K562 (cell line): ENCODE data around the gene DCTN1. TPM values are rescaled to one million over a fixed set of nuclear protein-coding genes. Genes with fewer than 3 reads are reported as not detected.

ENCODE experiments used
- ARHGAP35 ChIP-seq: fragments of 450-650 bp; IDR thresholded peaks from 2 replicates; pipeline ENCODE4 v1.6.1; 2018; ENCODE audit not compliant: partially characterized antibody
- ARID3A ChIP-seq: IDR thresholded peaks from 2 replicates; pipeline ENCODE4 v1.6.1; 2012; ENCODE audit warnings: low read depth, low read length, improper control_type of control experiment, borderline replicate concordance
- BCOR ChIP-seq: fragments of 450-650 bp; IDR thresholded peaks from 2 replicates; pipeline ENCODE4 v1.6.1; 2016
- CC2D1A ChIP-seq: fragments of 450-650 bp; IDR thresholded peaks from 2 replicates; pipeline ENCODE4 v1.6.1; 2017; ENCODE audit warnings: mild to moderate bottlenecking
- ERF ChIP-seq: fragments of 450-650 bp; formaldehyde crosslinking; IDR thresholded peaks from 2 replicates; pipeline ENCODE4 v1.4.0; 2020; ENCODE audit warnings: mild to moderate bottlenecking, mixed read lengths
- FIP1L1 ChIP-seq: fragments of 200-400 bp; formaldehyde crosslinking; IDR thresholded peaks from 2 replicates; pipeline ENCODE4 v1.6.1; 2018; ENCODE audit warnings: mild to moderate bottlenecking, low read depth, low read length; ENCODE audit not compliant: poor library complexity, severe bottlenecking
- FOXJ3 ChIP-seq: sonication (generic); formaldehyde crosslinking; IDR thresholded peaks from 2 replicates; pipeline ENCODE4 v1.4.0; 2020; ENCODE audit warnings: mild to moderate bottlenecking, missing genetic modification reagents
- GTF2A2 ChIP-seq: IDR thresholded peaks from 2 replicates; pipeline ENCODE4 v1.6.1; 2016; ENCODE audit warnings: mild to moderate bottlenecking, missing genetic modification characterization, missing compliant biosample characterization
- IFI16 ChIP-seq: fragments of 250-450 bp; sonication (Bioruptor Pico); IDR thresholded peaks from 2 replicates; pipeline ENCODE4 v2.1.2; 2022; ENCODE audit warnings: mild to moderate bottlenecking, inconsistent platforms
- L3MBTL2 ChIP-seq: fragments of 450-650 bp; IDR thresholded peaks from 2 replicates; pipeline ENCODE4 v1.6.1; 2016; ENCODE audit warnings: mild to moderate bottlenecking, moderate library complexity
- MCM2 ChIP-seq: fragments of 450-650 bp; IDR thresholded peaks from 2 replicates; pipeline ENCODE4 v1.6.1; 2017; ENCODE audit warnings: low read depth, mild to moderate bottlenecking
- NFXL1 ChIP-seq: fragments of 450-650 bp; formaldehyde crosslinking; IDR thresholded peaks from 2 replicates; pipeline ENCODE4 v1.4.0; 2021; ENCODE audit warnings: mild to moderate bottlenecking
- OTX1 ChIP-seq: fragments of 450-650 bp; formaldehyde crosslinking; IDR thresholded peaks from 2 replicates; pipeline ENCODE4 v1.4.0; 2022; ENCODE audit warnings: mild to moderate bottlenecking
- PPARD ChIP-seq: fragments of 250-450 bp; sonication (Bioruptor Pico); IDR thresholded peaks from 2 replicates; pipeline ENCODE4 v1.8.0; 2022; ENCODE audit warnings: inconsistent platforms, mild to moderate bottlenecking, moderate library complexity
- PTTG1 ChIP-seq: fragments of 450-650 bp; IDR thresholded peaks from 2 replicates; pipeline ENCODE4 v1.6.1; 2016; ENCODE audit warnings: low read depth, mild to moderate bottlenecking, missing genetic modification characterization, missing compliant biosample characterization
- SP1 ChIP-seq: sonication (generic); formaldehyde crosslinking; IDR thresholded peaks from 2 replicates; pipeline ENCODE4 v1.8.1; 2022; ENCODE audit warnings: mild to moderate bottlenecking, missing genetic modification reagents
- TFAP4 ChIP-seq: sonication (generic); formaldehyde crosslinking; IDR thresholded peaks from 2 replicates; pipeline ENCODE4 v1.8.0; 2022; ENCODE audit warnings: missing genetic modification reagents, mild to moderate bottlenecking, moderate library complexity, borderline replicate concordance
- U2AF2 ChIP-seq: fragments of 200-400 bp; formaldehyde crosslinking; optimal IDR thresholded peaks from 2 replicates; pipeline ENCODE3; 2017; ENCODE audit warnings: low read depth, mild to moderate bottlenecking, low read length
- ZNF445 ChIP-seq: fragments of 250-450 bp; sonication (Bioruptor Pico); IDR thresholded peaks from 2 replicates; pipeline ENCODE4 v1.4.0; 2020; ENCODE audit warnings: low read depth, mild to moderate bottlenecking, moderate library complexity
- polyA plus RNA-seq, 8 experiments: library from polyadenylated mRNA; depleted of rRNA in 4 of 8; stranded (reverse) in 5 of 8; unstranded in 3 of 8; fragments of >200 nt; fragmentation: Nextera tagmentation in 2 of 8; fragmentation: Illumina TruSeq in 1 of 8; extraction: Ambion mirVana in 2 of 8; extraction: Trizol in 1 of 8; gene quantifications; 2 replicates each; pipeline versions ENCODE4 v1.2.1 to v1.2.3, GENCODE V29; 2011 to 2014; ENCODE audit warnings: inconsistent platforms in 1 of 8, missing spikeins in 1 of 8
- total RNA-seq, 7 experiments: library from RNA; depleted of rRNA in 6 of 7; stranded (reverse); fragments of >200 nt in 6 of 7; fragmentation: Illumina TruSeq in 2 of 7; extraction: Trizol in 2 of 7; gene quantifications; 2 replicates each; pipeline versions ENCODE4 v1.2.1 to v1.2.3, GENCODE V29; 2011 to 2021; ENCODE audit warnings: low replicate concordance in 1 of 7
- TF ChIP-seq, protein P1 (sequence below): fragments of 200-800 bp; sonication (Bioruptor generic); IDR thresholded peaks from 2 replicates; pipeline ENCODE4 v1.6.1; 2017; ENCODE audit warnings: missing genetic modification characterization, missing compliant biosample characterization
- TF ChIP-seq, protein P2 (sequence below): sonication (generic); formaldehyde crosslinking; IDR thresholded peaks from 2 replicates; pipeline ENCODE4 v1.4.0; 2020; ENCODE audit warnings: mild to moderate bottlenecking, missing genetic modification reagents
- TF ChIP-seq, protein P3 (sequence below): fragments of 450-650 bp; IDR thresholded peaks from 2 replicates; pipeline ENCODE4 v1.6.1; 2018; ENCODE audit warnings: mild to moderate bottlenecking, low read depth; ENCODE audit not compliant: partially characterized antibody

DCTN1 gene
- total and polyA plus RNA-seq, 9 of the 15 experiments (the other 6 are each of a cell fraction or from before 2014, with no cell fraction given) = 23.9 to 71.7 (median 45.0) TPM

- TF ChIP-seq, protein P1, sequence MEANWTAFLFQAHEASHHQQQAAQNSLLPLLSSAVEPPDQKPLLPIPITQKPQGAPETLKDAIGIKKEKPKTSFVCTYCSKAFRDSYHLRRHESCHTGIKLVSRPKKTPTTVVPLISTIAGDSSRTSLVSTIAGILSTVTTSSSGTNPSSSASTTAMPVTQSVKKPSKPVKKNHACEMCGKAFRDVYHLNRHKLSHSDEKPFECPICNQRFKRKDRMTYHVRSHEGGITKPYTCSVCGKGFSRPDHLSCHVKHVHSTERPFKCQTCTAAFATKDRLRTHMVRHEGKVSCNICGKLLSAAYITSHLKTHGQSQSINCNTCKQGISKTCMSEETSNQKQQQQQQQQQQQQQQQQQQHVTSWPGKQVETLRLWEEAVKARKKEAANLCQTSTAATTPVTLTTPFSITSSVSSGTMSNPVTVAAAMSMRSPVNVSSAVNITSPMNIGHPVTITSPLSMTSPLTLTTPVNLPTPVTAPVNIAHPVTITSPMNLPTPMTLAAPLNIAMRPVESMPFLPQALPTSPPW (CRISPR knock-in tag) = peak; percentile 72
- TF ChIP-seq ARHGAP35 (no peak), CC2D1A (no peak), OTX1 (CRISPR knock-in tag) (no peak), IFI16 (CRISPR knock-in tag) (no peak), NFXL1 (CRISPR knock-in tag) (no peak), BCOR (no peak), ZNF445 (CRISPR knock-in tag) (no peak), PTTG1 (tag) (no peak), SP1 (CRISPR knock-in tag) (peak; percentile 34; the same call in 1 of the 2 replicates), PPARD (CRISPR knock-in tag) (no peak), GTF2A2 (tag) (no peak), FIP1L1 (no peak), L3MBTL2 (peak; percentile 88), MCM2 (no peak), U2AF2 (no peak), TFAP4 (peak; percentile 70), ERF (CRISPR knock-in tag) (peak; percentile 62; the same call in 1 of the 2 replicates), ARID3A (no peak), FOXJ3 (CRISPR knock-in tag) (no peak)
- TF ChIP-seq, protein P2, sequence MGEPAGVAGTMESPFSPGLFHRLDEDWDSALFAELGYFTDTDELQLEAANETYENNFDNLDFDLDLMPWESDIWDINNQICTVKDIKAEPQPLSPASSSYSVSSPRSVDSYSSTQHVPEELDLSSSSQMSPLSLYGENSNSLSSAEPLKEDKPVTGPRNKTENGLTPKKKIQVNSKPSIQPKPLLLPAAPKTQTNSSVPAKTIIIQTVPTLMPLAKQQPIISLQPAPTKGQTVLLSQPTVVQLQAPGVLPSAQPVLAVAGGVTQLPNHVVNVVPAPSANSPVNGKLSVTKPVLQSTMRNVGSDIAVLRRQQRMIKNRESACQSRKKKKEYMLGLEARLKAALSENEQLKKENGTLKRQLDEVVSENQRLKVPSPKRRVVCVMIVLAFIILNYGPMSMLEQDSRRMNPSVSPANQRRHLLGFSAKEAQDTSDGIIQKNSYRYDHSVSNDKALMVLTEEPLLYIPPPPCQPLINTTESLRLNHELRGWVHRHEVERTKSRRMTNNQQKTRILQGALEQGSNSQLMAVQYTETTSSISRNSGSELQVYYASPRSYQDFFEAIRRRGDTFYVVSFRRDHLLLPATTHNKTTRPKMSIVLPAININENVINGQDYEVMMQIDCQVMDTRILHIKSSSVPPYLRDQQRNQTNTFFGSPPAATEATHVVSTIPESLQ (CRISPR knock-in tag) = 0 out of 2 replicates have a peak, but pooled peaks have one; percentile 59
- TF ChIP-seq, protein P3, sequence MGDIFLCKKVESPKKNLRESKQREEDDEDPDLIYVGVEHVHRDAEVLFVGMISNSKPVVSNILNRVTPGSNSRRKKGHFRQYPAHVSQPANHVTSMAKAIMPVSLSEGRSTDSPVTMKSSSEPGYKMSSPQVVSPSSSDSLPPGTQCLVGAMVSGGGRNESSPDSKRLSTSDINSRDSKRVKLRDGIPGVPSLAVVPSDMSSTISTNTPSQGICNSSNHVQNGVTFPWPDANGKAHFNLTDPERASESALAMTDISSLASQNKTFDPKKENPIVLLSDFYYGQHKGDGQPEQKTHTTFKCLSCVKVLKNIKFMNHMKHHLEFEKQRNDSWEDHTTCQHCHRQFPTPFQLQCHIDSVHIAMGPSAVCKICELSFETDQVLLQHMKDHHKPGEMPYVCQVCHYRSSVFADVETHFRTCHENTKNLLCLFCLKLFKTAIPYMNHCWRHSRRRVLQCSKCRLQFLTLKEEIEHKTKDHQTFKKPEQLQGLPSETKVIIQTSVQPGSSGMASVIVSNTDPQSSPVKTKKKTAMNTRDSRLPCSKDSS = no peak
Observed at GRCh38 chr2:74421221-74421870, 41.2 kb upstream of the DCTN1 start, which contains the start of the genes C2orf81 and WDR54 (continued).
